Lower leg skin (tissue), 3 donors: ENCODE results near the gene OMP.

Experiments
- CTCF ChIP-seq, 3 donors: fragments of 450-650 bp; IDR thresholded peaks; one replicate each; pipeline ENCODE4 v1.5.1; 2016; ENCODE audit warnings: antibody characterized with exemption in 3 of 3, mild to moderate bottlenecking in 3 of 3, moderate library complexity in 2 of 3
- POLR2A ChIP-seq, 2 donors: fragments of 450-650 bp; IDR thresholded peaks; one replicate each; pipeline ENCODE4 v1.6.1; 2016 to 2017; ENCODE audit warnings: antibody characterized with exemption in 2 of 2, mild to moderate bottlenecking in 1 of 2, moderate library complexity in 1 of 2

GRCh38 chr11:77121096-77121640 lies 18.5 kb downstream of the OMP start:
- TF ChIP-seq CTCF (IDR thresholded peaks at IDR 0.05) (no peak), POLR2A (IDR thresholded peaks at IDR 0.05) (no peak)
